ENCODE results near the gene GPX4.

DNA sequence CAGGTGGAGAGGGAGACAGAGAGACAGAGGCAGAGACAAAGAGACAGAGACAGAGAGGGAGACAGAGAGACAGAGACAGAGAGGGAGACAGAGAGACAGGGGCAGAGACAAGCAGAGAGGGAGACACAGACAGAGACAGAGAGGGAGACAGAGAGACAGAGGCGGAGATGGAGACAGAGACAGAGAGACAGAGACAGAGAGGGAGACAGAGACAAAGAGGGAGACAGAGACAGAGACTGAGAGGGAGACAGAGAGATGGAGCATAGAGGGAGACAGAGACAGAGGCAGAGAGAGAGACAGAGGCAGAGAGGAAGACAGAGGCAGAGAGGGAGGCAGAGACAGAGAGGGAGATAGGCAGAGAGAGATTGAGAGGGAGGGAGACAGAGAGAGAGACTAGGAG lies 40.9 kb downstream of the GPX4 start:
- TF ChIP-seq, protein P1, sequence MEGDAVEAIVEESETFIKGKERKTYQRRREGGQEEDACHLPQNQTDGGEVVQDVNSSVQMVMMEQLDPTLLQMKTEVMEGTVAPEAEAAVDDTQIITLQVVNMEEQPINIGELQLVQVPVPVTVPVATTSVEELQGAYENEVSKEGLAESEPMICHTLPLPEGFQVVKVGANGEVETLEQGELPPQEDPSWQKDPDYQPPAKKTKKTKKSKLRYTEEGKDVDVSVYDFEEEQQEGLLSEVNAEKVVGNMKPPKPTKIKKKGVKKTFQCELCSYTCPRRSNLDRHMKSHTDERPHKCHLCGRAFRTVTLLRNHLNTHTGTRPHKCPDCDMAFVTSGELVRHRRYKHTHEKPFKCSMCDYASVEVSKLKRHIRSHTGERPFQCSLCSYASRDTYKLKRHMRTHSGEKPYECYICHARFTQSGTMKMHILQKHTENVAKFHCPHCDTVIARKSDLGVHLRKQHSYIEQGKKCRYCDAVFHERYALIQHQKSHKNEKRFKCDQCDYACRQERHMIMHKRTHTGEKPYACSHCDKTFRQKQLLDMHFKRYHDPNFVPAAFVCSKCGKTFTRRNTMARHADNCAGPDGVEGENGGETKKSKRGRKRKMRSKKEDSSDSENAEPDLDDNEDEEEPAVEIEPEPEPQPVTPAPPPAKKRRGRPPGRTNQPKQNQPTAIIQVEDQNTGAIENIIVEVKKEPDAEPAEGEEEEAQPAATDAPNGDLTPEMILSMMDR (IDR thresholded peaks at IDR 0.05; ENCODE audit: borderline replicate concordance, extremely low read depth, low read length, poor library complexity, severe bottlenecking), result no peak
- TF ChIP-seq EZH2 (IDR thresholded peaks at IDR 0.05; ENCODE audit: borderline replicate concordance, low read depth, low read length, severe bottlenecking), result no peak
